C4-2B (cell line): Measurements from ENCODE around the gene FBXL14.

Experiments used
- H3K27ac ChIP-seq: fragments of 450-650 bp; 2 replicates; pipeline ENCODE4 v1.5.1; 2017
- ZFX ChIP-seq: fragments of 450-650 bp; IDR thresholded peaks from 2 replicates; pipeline ENCODE4 v1.6.1; 2017
- TF ChIP-seq, protein P1 (sequence below): fragments of 450-650 bp; conservative IDR thresholded peaks from 2 replicates; pipeline ENCODE4 v1.5.1; 2017; ENCODE audit warnings: mild to moderate bottlenecking

FBXL14 gene

DNA sequence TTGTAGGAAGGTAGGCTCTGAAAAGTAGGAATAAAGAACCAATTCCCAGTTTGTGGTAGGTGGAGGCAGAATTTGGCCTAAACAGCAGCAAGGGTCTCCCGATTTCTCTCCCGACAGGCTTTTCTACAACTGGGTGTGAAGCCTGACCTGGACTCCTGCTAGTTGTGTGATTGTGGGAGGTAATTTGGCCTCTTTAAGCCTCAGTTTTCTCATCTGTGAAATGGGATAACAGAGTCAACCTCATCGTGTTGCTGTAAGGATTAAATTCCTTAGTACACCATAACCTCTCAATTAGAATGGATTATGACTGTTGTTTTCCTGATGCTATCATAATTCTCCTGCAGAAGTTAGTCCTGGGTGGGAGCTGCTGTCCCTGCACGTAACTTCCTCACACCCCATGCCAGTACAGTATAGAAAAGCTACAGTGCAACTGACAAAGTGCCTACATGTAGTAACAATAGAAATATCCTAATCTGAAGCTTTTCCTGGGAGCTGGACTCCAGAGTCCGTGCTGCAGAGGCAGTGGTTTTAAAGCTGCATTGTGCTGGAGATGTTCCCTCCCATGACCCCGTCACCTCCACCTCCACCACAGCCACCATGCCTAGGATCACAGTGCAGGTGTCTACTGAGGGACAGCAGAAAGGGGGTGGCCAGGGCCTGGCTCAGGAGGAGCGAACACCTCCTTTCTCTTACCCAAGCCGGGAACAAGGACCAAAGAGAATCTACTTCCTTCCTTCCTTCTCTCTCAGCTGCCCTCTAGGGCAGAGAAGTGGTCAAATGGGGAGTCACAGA is 76.5 kb downstream of the FBXL14 start:
- H3K27ac ChIP-seq, result no peak overlapping the region
- TF ChIP-seq, protein P1, sequence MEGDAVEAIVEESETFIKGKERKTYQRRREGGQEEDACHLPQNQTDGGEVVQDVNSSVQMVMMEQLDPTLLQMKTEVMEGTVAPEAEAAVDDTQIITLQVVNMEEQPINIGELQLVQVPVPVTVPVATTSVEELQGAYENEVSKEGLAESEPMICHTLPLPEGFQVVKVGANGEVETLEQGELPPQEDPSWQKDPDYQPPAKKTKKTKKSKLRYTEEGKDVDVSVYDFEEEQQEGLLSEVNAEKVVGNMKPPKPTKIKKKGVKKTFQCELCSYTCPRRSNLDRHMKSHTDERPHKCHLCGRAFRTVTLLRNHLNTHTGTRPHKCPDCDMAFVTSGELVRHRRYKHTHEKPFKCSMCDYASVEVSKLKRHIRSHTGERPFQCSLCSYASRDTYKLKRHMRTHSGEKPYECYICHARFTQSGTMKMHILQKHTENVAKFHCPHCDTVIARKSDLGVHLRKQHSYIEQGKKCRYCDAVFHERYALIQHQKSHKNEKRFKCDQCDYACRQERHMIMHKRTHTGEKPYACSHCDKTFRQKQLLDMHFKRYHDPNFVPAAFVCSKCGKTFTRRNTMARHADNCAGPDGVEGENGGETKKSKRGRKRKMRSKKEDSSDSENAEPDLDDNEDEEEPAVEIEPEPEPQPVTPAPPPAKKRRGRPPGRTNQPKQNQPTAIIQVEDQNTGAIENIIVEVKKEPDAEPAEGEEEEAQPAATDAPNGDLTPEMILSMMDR, result no peak
- TF ChIP-seq ZFX, result no peak

- no peak overlapping the region for H3K27ac ChIP-seq
- TF ChIP-seq, protein P1, result no peak; the same call in 1 of the 2 replicates
- no peak for TF ChIP-seq ZFX
Measured at GRCh38 chr12:1517007-1517406, 77.4 kb downstream of the FBXL14 start.
